ENCODE measurements around the gene CNGA1.

GRCh38 chr4:48015216-48015615 is 1.3 kb downstream of the CNGA1 start:
- TF ChIP-seq POLR2AphosphoS5 (IDR thresholded peaks at IDR 0.05; ENCODE audit: low read depth, low read length) (no peak), TAF1 (IDR thresholded peaks at IDR 0.05; ENCODE audit: low read depth, low read length) (no peak)
